ENCODE measurements around the gene CKAP2L.

Gene CKAP2L

DNA sequence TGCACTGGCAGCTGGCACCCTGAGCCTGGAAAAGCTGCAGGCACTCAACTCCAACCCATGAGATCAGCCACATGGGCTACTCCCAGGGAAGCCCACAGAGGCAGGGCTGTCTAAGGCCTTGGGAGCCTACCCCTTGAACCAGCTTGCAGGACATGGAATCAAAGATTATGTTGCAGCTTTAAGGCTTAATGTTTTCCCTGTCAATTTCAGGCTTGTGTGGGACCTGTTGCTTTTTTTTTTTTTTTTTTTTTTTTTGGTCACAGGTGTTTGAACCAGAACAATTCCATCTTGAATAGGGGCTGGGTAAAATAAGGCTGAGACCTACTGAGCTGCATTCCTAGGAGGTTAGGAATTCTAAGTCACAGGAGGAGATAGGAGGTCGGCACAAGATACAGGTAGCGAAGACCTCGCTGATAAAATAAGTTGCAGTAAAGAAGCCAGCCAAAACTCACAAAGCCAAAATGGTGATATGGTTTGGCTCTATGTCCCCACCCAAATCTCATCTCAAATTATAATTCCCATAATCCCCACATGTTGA lies 27.4 kb upstream of the CKAP2L start:
- no peak for DNase-seq

GRCh38 chr2:112791019-112791418 lies 26.6 kb upstream of the CKAP2L start:
- no peak for DNase-seq

DNA sequence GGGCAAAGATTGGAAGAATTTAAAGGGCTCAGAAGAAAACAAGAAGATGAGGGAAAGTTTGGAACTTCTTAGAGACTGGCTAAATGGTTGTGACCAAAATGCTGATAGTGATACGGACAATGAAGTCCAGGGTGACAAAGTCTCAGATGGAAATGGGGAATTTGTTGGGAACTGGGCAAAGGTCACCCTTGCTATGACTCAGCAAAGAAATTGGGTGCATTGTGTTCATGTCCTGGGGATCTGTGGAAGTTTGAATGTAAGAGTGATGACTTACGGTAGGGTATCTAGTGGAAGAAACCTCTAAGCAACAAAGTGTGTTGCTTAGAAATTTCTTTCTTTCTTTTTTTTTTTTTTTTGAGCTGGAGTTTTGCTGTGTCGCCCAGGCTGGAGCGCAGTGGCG lies 25.9 kb upstream of the CKAP2L start:
- no peak for DNase-seq

GRCh38 chr2:112789186-112789585 lies 24.8 kb upstream of the CKAP2L start:
- no peak for DNase-seq

- no peak for DNase-seq
These were observed 24.2 kb upstream of the CKAP2L start for GRCh38 chr2:112788653-112789052.

GRCh38 chr2:112787729-112788393 lies 23.5 kb upstream of the CKAP2L start:
- no peak for DNase-seq

DNA sequence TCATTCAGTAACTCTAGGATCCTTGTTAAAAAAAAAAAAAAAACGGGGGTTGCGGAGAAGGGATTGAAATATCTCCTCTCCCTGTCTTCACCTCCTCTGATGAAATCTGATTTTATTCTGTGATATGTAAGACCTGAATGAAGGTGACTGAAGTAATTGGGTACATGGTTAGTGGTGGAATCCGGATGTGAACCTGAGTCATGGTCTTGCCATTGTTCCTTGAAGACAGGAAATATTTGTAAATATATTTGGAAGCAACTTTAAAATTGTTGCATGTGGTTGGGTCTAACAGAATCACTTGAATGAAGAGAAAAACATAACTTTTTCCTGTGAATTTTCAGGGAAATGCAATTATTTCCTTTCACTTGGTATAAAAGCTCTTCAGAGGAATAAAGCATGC lies 22.9 kb upstream of the CKAP2L start:
- DNase-seq = no peak

GRCh38 chr2:112784199-112785189 lies 20.1 kb upstream of the CKAP2L start, which contains the start of gene IL1A:
IL1A (minus strand) TSS chr2:112784493; CDS start chr2:112783770, 723 bp downstream.
- DNase-seq = no peak

DNA sequence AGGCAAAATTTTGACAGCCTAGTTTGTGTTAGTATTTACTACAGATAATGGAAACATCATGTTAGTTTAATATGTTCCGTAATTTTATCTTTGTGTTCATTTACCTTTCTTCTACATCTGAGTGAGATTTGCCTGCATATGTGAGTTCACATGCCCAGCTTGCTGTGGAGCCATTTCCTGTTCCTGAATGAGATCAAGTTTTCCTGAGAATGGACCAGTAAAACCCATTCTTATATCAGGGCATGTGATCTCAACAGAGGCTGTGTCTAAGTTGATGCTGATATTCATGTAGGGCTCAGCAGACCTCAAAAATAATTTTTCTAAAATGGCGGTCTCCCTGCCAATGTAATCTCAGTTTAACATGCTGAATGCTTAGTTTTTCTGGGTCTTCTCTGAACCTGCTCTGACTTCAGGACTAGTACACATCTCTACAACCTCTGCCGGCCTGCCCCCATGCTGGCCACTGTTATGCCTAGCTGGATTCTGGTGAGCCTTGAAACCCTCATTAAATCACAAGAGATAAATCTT lies 18.8 kb upstream of the CKAP2L start:
- no peak for DNase-seq

GRCh38 chr2:112782234-112782799 lies 17.9 kb upstream of the CKAP2L start:
- DNase-seq = no peak

DNA sequence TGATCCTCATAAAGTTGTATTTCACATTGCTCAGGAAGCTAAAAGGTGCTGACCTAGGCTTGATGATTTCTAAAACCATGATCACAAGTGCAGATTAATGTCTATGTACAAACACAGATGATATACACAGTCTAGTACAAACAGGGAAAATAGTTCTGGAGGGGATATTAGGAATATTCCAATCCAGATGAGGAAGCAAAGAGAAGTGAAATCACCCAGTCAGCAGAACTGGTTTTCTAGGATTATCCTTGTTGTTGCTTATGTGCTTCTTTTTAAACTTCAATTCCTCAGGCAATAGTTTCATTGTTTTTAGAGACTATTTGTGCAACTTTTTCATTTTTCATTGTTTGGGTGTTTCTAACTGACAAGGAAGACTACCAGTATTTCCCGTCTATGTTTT lies 15.2 kb upstream of the CKAP2L start:
- DNase-seq = no peak

GRCh38 chr2:112777036-112777435 lies 12.6 kb upstream of the CKAP2L start:
- no peak for DNase-seq

- no peak for DNase-seq
These were observed 11.7 kb upstream of the CKAP2L start for GRCh38 chr2:112776113-112776512.

- DNase-seq = no peak
These were observed 10.3 kb upstream of the CKAP2L start for GRCh38 chr2:112774536-112775285.

DNA sequence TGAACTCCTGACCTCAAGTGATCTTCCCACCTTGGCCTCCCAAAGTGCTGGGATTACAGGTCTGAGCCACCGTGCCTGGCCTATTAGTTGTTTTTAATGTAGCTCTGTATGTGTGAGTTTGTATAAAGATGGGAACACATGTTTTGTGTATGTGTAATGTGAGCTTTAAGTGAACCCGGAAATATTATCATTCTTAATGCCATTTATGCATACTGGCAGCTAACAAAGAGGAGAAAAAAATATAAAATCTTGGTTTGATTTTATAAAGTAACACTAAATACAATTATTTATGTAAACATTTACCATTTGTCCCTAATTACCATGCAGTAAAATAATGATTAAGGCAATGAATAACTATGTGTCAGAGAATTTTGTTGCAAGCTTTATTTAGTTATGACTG lies 9.1 kb upstream of the CKAP2L start:
- DNase-seq = no peak

DNA sequence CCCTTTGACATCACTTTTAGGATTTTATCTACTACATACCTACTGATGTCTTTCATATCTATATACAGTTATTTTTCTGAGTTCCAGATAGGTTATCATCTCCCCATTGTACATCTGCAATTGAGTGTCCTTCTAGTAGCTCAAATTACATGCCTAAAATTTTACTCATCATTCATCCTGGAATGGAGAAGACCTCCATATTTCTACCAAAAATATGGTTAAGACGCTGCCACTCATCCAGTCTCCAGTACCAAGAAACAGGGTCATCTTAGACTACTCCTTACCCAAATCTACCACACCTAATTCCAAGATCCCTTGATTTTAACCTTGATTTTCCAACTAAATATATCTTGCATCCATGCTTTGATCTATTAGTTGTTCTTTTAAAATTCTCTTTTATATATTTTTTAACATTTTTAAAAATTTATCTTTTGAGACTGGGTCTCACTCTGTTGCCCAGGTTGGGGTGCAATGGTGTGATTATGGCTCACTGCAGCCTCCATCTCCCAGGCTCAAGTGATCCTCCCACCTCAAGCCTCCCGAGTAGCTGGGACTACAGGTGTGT lies 8.6 kb upstream of the CKAP2L start:
- no peak for DNase-seq

- DNase-seq = no peak
These were observed 7.9 kb upstream of the CKAP2L start for GRCh38 chr2:112772322-112772721.

DNA sequence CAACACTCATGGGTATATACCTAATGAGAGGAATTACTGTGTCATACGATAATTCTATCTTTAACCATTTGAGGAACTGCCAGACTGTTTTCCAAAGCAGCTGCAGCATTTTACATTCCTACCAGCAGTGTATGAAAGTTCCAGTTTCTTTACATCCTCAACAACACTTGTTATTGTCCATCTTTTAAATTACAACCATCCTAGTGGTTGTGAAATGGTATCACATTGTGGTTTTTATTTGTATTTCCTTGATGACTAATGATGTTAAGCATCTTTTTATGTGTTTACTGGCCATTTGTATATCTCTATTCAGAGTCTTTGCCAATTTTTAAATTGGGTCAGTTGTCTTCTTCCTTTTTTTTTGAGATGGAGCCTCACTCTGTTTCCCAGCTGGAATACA lies 4.0 kb upstream of the CKAP2L start:
- DNase-seq = no peak

DNA sequence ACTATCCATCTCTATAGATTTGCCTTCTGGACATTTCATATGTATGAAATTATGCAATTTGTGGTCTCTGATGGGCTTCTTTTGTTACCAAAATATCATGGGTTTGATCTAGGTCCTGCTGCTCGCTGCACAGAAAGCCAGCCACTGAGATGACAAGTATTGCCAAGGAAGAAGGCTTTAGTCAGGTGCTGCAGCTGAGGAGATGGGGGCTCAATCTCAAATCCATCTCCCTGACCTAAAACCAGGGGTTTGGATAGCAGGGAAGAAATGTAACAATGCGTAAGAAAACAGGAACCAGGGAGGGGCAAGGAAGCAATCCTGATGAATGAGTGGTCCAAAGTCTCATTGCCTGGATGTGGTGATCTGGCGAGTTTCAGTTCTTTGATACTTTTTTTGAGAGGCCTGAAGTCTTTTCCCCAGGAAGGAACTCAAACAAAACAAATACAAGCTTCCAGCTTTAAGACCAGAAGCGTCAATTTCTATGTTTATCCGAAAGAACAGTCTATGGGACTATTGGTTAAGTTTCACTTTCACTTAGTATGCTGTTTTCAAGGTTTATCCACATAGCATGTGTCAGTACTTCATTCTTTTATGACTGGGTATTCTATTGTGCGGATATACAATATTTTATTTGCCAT lies 3.4 kb upstream of the CKAP2L start:
- peak; percentile 24 for DNase-seq

DNA sequence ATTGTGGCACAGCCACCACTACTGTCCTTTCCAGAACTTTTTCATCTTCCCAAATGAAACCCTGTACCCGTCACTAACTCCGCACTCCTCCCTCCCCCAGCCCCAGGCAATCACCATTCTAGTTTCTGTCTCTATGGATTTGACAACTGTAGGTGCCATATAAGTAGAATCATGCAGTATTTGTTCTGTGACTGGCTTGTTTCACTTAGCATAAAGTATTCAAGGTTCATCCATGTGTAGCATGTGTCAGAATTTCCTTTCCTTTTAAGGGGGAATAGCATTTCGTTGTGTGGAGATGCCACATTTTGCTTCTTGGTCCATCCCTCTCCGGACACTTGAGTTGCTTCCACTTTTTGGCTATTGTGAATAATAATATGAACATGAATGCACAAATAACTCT lies 842 bp upstream of the CKAP2L start:
- no peak for DNase-seq

GRCh38 chr2:112762276-112762675 lies 2.1 kb downstream of the CKAP2L start:
- DNase-seq = no peak

- no peak for DNase-seq
These were observed 4.3 kb downstream of the CKAP2L start for GRCh38 chr2:112760149-112760548.
